ENCODE measurements around the gene GRM1.

Gene GRM1

GRCh38 chr6:146210406-146211083 is 181.7 kb downstream of the GRM1 start:
- DNase-seq (ENCODE audit: low read depth), result no peak
- H3K4me3 ChIP-seq (ENCODE audit: low read depth, low read length), result no peak overlapping the region
- TF ChIP-seq CTCF (IDR thresholded peaks at IDR 0.05; ENCODE audit: low read depth, low read length, missing control alignments), result no peak
- in situ Hi-C loops (cut with HindIII; ENCODE audit: low sequenced_read_pairs), result no loop called here

- in situ Hi-C loops (cut with HindIII; ENCODE audit: low sequenced_read_pairs), result no loop called here
- TF ChIP-seq CTCF (IDR thresholded peaks at IDR 0.05; ENCODE audit: low read depth, low read length, missing control alignments), result no peak
- DNase-seq (ENCODE audit: low read depth), result no peak
- no peak overlapping the region for H3K4me3 ChIP-seq (ENCODE audit: low read depth, low read length)
These were observed 182.8 kb downstream of the GRM1 start for GRCh38 chr6:146211646-146212045.

- no peak for DNase-seq (ENCODE audit: low read depth)
- H3K4me3 ChIP-seq (ENCODE audit: low read depth, low read length), result no peak overlapping the region
- in situ Hi-C loops (cut with HindIII; ENCODE audit: low sequenced_read_pairs), result no loop called here
- TF ChIP-seq CTCF (IDR thresholded peaks at IDR 0.05; ENCODE audit: low read depth, low read length, missing control alignments), result no peak
These were observed 183.9 kb downstream of the GRM1 start for GRCh38 chr6:146212781-146213180.

GRCh38 chr6:146219101-146219500 is 190.2 kb downstream of the GRM1 start:
- no peak overlapping the region for H3K4me3 ChIP-seq (ENCODE audit: low read depth, low read length)
- in situ Hi-C loops (cut with HindIII; ENCODE audit: low sequenced_read_pairs), result loop anchor here (5.0 kb wide), 1 partner anchor 33 kb away; no protein-coding TSS in a partner anchor
- TF ChIP-seq CTCF (IDR thresholded peaks at IDR 0.05; ENCODE audit: low read depth, low read length, missing control alignments), result no peak

GRCh38 chr6:146224449-146224848 is 195.6 kb downstream of the GRM1 start:
- in situ Hi-C loops (cut with HindIII; ENCODE audit: low sequenced_read_pairs), result no loop called here
- no peak for TF ChIP-seq CTCF (IDR thresholded peaks at IDR 0.05; ENCODE audit: low read depth, low read length, missing control alignments)
- H3K4me3 ChIP-seq (ENCODE audit: low read depth, low read length), result no peak overlapping the region
- no peak for DNase-seq (ENCODE audit: low read depth)

More at GRCh38 chr6:146219101-146219500, 190.2 kb downstream of the GRM1 start:
- DNase-seq (ENCODE audit: low read depth), result no peak

- DNase-seq (ENCODE audit: low read depth), result no peak
- in situ Hi-C loops (cut with HindIII; ENCODE audit: low sequenced_read_pairs), result no loop called here
- no peak for TF ChIP-seq CTCF (IDR thresholded peaks at IDR 0.05; ENCODE audit: low read depth, low read length, missing control alignments)
- no peak overlapping the region for H3K4me3 ChIP-seq (ENCODE audit: low read depth, low read length)
These were observed 196.1 kb downstream of the GRM1 start for GRCh38 chr6:146224988-146225387.

Measured in astrocyte of the cerebellum (primary cell).